ENCODE data around the gene ABHD17A.
A peak's percentile ranks its signal among the peaks of the same experiment; 100 is the strongest.

ABHD17A gene

GRCh38 chr19:1867349-1867724, 18.0 kb downstream of the ABHD17A start:
- peaks cover 10% of the 10 kb centered on the region for H3K4me1 ChIP-seq (ENCODE audit: control insufficient read depth, low read length)

GRCh38 chr19:1866693-1867348, 18.5 kb downstream of the ABHD17A start:
- Histone ChIP-seq H3K36me3 (ENCODE audit: control insufficient read depth, low read length) (peaks cover 19% of the 10 kb centered on the region), H3K9me2 (replicated peaks; ENCODE audit: control insufficient read depth, low read length) (no peaks in the 10 kb centered on the region), H3K9me3 (ENCODE audit: control insufficient read depth, insufficient read depth, low read length) (no peaks in the 10 kb centered on the region), H3F3A (ENCODE audit: control insufficient read depth, insufficient read depth) (no peaks in the 10 kb centered on the region), H3K79me2 (ENCODE audit: control insufficient read depth, low read length) (peaks cover 41% of the 10 kb centered on the region), H3K4me1 (ENCODE audit: control insufficient read depth, low read length) (peaks cover 14% of the 10 kb centered on the region), H3K27me3 (ENCODE audit: control insufficient read depth, low read length) (no peaks in the 10 kb centered on the region), H4K20me1 (ENCODE audit: control insufficient read depth, insufficient read depth, low read depth, low read length) (no peaks in the 10 kb centered on the region), H3K4me3 (ENCODE audit: low read length) (no peak overlapping the region), H3K4me2 (ENCODE audit: low read length) (no peak overlapping the region), H3K27ac (ENCODE audit: low read depth, low read length) (no peak overlapping the region)
- TF ChIP-seq CTCF (IDR thresholded peaks at IDR 0.05; ENCODE audit: low read depth, low read length, poor library complexity, severe bottlenecking) (no peak), EZH2phosphoT487 (IDR thresholded peaks at IDR 0.05; ENCODE audit: borderline replicate concordance, low read length) (no peak)

More at GRCh38 chr19:1867349-1867724, 18.0 kb downstream of the ABHD17A start:
- no peaks in the 10 kb centered on the region for H3F3A ChIP-seq (ENCODE audit: control insufficient read depth, insufficient read depth)
- H3K4me2 ChIP-seq (ENCODE audit: low read length) = no peak overlapping the region
- no peaks in the 10 kb centered on the region for H4K20me1 ChIP-seq (ENCODE audit: control insufficient read depth, insufficient read depth, low read depth, low read length)
- TF ChIP-seq EZH2phosphoT487 (IDR thresholded peaks at IDR 0.05; ENCODE audit: borderline replicate concordance, low read length) (no peak), CTCF (IDR thresholded peaks at IDR 0.05; ENCODE audit: low read depth, low read length, poor library complexity, severe bottlenecking) (no peak)
- H3K79me2 ChIP-seq (ENCODE audit: control insufficient read depth, low read length) = peaks cover 41% of the 10 kb centered on the region
- H3K9me3 ChIP-seq (ENCODE audit: control insufficient read depth, insufficient read depth, low read length) = no peaks in the 10 kb centered on the region
- no peak overlapping the region for H3K4me3 ChIP-seq (ENCODE audit: low read length)
- H3K36me3 ChIP-seq (ENCODE audit: control insufficient read depth, low read length) = peaks cover 20% of the 10 kb centered on the region
- H3K27me3 ChIP-seq (ENCODE audit: control insufficient read depth, low read length) = no peaks in the 10 kb centered on the region
- no peaks in the 10 kb centered on the region for H3K9me2 ChIP-seq (replicated peaks; ENCODE audit: control insufficient read depth, low read length)
- no peak overlapping the region for H3K27ac ChIP-seq (ENCODE audit: low read depth, low read length)

GRCh38 chr19:1865172-1866010, 19.9 kb downstream of the ABHD17A start:
- Histone ChIP-seq H3K9me2 (replicated peaks; ENCODE audit: control insufficient read depth, low read length) (no peaks in the 10 kb centered on the region), H3K27me3 (ENCODE audit: control insufficient read depth, low read length) (no peaks in the 10 kb centered on the region), H3K9me3 (ENCODE audit: control insufficient read depth, insufficient read depth, low read length) (no peaks in the 10 kb centered on the region), H3K36me3 (ENCODE audit: control insufficient read depth, low read length) (peaks cover 10% of the 10 kb centered on the region), H3K4me3 (ENCODE audit: low read length) (peak overlapping the region; percentile 72), H3F3A (ENCODE audit: control insufficient read depth, insufficient read depth) (no peaks in the 10 kb centered on the region), H3K27ac (ENCODE audit: low read depth, low read length) (peak overlapping the region; percentile 75), H3K79me2 (ENCODE audit: control insufficient read depth, low read length) (peaks cover 43% of the 10 kb centered on the region), H3K4me1 (ENCODE audit: control insufficient read depth, low read length) (peaks cover 28% of the 10 kb centered on the region), H3K4me2 (ENCODE audit: low read length) (peak overlapping the region; percentile 62), H4K20me1 (ENCODE audit: control insufficient read depth, insufficient read depth, low read depth, low read length) (0 out of 2 replicates have a peak, but pooled peaks cover 3% of the 10 kb centered on the region)
- no peak for TF ChIP-seq CTCF (IDR thresholded peaks at IDR 0.05; ENCODE audit: low read depth, low read length, poor library complexity, severe bottlenecking)
- TF ChIP-seq EZH2phosphoT487 (IDR thresholded peaks at IDR 0.05; ENCODE audit: borderline replicate concordance, low read length) = no peak

All from DOHH2 (cell line).